Left forelimb (tissue), 1 donor: ENCODE measurements around the gene FOXL3.

Experiments
- DNase-seq: peaks from one replicate; pipeline ENCODE4 v3.0.0-alpha.2; 2018; ENCODE audit warnings: low spot score

FOXL3 gene

DNA sequence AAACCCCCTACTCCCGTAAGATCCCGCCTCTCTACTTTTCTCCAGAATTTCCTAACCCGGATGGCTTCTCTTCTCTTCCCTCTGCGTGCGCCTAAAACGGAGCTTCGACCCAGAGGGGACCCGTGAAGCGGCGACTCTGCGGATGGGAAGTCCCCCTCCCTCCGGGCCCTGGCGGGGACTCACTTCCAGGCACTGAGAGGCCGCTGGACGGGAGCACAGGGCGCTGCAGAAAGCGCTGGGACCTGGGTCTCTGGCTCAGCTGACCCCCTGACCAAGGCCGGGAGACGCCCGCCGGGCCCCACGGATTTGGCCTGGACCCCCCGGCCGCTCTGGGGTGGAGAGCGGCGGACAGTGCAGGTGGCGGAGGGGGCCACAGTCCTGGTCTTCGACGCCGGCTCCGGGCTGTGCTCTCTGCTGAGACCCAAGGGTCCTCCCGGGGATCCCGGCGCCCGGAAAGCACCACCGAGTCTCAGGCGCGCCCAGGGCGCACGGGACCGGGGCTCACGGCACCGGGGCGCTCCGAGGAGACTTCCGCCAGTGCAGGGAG is 688 bp upstream of the FOXL3 start:
- DNase-seq, result no peak

DNA sequence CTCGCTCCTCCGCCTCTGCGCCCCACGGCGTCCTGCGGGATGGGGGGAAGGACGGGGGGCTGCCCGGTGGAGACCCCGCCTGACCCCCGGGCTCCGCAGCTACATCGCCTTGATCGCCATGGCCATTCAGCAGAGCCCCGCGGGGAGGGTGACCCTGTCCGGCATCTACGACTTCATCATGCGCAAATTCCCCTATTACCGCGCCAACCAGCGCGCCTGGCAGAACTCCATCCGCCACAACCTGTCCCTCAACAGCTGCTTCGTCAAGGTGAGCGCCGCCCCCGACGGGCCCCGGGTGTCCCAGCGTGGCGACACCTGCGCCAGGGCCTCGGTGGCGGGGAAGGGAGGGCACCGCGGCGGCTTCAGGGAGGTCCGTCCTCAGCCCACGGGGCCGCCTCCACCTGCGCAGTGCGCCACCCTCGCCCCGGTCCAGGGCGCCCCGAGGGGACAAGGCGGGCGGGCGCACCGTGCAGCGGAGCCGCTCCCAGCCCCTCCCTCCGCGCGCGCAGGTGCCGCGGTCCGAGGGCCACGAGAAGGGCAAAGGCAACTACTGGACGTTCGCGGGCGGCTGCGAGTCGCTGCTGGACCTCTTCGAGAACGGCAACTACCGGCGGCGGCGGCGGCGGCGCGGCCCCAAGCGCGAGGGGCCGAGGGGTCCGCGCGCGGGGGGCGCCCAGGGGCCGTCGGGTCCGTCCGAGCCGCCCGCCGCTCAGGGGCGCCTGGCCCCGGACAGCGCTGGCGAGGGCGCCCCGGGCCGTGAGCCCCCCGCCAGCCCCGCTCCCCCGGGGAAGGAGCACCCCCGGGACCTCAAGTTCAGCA is 793 bp downstream of the FOXL3 start:
- no peak for DNase-seq

DNA sequence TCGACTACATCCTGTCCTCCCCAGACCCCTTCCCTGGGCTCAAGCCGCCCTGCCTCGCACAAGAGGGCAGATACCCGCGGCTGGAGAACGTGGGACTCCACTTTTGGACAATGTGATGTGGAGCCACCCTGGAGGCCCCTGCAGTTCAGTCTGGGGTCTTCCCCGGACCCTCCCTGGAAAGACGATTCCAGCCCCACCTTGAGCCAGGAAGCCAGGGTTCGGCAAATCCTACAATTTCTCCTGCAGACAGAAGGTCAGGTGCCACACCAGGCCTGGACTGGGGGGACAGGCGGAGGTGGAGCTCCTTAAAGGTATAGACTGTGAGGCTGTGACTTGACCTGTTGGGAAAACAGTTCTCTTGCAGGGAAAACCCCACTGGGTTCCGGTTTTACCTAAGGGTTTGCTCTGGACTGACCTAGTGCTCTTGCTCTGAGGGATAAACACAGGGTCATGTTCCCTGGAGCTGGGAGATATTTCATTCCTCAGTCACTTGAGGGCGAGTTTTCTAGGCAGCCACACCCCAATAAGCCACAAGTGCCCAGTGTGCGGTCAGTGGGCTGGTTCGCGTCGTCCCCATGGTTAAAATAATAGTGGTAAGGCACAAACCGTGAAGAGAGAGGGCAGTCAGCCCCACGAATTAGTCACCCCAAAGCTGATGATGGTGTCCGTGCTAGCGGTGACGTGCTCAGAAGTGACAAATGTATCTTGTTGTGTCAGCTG is 1.6 kb downstream of the FOXL3 start:
- no peak for DNase-seq

DNA sequence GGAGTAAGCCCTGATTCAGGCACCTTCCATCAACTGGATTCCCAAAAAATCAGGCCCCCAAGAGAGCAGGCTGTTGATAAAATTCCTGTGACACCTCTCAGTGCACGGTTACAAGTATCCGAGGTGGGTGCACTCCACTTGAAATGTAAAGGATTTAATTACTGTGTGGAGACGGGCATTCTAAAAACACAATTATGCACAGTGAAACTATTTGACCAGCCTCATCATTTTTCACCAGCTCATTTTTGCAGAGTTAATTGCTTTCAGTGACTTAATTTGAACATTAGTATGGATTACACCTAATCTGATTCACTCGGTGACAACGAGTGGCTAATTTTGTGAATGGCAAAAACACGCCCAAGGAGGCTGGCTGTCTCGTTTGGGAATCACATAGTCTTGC is 2.3 kb downstream of the FOXL3 start:
- no peak for DNase-seq

GRCh38 chr7:292826-293225 is 2.9 kb downstream of the FOXL3 start:
- no peak for DNase-seq

DNA sequence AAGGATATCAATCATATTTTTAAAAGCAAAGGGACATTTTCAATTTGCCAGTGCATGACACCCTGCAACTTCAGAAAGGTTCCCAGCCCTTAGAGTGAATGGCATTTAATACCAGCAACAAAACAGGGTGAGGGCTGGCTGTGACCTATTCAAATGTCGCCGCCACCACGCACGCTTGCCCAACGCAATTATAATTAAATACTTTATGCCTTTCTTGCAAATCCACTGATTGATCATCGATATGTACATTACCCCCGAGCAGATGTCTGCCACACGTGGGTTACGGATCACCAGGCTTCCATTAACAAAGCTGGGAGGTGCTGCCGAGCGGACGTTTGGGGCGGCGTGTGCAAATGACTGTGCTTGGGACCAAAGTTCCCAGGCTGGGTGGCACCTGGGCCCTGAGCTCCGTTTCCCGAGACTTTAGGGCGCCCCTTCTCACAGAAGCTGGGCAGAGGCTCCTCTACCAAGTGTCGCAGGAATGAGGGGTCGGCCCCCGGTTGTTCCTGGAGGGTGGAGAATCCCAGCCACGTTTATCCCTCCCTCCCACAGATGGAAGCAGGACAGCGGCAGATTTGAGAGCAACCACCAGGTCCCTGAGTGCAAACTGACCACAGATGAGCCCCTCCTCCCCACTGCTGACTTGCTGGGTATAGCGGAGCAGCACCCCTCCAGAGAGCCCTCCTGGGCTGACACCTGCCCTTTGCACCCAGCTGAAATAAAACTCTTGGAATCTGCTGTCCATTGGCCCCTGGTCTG is 3.9 kb downstream of the FOXL3 start:
- DNase-seq, result no peak

DNA sequence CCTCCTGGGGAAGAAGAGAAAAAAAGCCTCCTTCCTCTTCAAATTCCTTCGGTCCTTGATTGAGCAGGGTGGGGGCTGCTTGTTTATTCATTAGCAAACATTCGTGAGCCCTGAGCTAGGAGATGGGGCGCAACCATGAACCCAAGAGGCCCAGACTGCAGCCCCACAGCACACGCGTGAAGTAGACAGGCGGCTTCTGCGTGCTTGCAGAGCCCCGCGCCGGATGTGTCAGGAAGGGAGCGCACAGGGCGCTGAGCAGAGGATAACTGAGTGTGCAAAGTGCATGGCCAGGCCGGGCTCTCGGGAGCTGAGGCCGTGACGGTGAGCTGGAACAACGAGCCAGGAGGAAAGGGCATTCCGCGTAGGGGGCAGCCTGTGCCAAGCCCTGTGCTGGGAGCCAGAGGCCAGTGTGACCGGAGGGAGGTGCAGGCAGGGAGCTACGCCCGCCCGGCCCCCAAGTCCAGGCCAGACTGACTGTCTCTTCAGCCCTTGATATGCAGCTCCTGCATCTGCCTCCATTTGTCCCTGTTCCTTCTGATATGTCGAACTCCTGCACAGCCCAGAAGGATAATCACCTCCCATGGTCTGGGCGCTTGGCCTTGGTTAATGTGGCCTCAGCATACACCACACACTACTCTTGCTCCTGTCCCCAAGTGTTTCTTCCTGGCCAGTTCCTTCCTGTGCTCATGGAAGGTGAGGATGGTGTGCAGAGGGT is 4.6 kb downstream of the FOXL3 start:
- DNase-seq, result no peak

DNA sequence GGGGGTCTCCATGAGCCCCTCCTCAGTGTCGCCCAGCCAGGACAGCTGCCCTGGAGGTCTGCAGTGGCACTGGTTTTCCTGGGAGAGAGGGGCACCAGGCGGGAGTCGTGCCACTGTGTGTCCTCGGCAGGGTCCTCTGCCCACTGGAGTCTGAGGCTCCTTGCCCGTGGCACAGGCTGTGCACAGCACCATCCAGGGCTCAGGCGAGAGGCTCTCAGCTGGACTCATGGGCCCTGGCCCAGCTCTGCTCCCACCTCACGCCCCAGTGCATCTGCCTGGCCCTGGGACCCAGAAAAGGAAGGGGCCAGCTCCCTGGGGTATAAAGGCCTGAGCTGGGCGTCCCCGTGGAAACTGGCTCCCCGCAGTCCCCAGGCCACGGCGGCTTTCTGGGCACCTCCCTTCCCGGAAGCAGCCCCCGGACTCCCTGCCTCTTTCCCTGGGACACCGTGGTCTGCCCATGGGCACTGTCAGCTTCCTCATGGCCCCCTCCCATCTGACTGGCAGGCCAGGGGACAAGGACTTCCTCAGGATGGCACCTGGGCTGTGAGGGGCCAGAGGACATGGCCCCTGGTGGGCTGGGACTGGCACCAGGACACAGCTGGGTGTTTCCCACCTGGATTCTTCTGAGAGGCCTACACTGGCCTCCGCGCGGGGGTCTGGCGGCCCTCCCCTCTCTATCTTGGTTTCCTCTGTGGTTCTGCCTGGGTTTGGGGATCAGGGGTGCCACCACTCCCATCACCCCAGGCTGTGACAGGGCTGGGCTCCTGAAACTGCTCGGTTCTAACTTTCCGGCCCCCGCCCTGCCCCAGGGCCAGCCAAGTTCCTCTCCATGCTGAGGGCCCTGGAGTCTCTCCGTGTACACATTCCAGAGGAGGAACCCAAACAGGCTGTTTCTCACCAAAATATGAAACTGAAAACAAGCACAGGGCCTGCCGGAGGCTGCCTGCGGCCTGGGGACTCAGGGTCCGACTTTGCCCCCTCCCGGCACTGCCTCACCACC is 5.5 kb downstream of the FOXL3 start:
- peak; percentile 65 for DNase-seq

DNA sequence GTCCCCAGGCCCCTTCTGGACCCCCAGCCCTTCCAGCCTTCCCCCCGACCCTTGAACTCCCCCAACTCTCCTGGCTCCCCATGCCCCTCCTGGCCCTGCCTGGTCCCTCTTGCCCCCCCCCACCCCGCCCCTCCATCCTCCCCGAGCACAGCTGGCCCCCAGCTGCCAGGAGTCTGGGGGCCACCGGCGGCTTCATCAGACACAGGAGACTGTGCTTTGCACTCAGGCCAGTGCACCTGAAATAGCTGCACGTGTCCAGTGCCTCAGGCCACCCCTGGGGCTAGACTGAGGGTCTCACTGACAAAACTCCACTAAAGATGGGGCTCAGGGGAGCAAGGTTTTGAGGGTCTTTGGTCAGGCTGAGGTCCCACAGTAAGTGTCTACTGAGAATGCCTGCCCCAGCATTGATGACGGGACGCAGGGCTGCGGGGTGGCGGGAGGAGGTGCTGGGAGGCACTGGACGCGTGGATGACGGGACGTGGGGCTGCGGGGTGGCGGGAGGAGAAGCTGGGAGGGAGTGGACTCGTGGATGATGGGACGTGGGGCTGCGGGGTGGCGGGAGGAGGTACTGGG is 6.5 kb downstream of the FOXL3 start:
- DNase-seq, result peak; percentile 55

DNA sequence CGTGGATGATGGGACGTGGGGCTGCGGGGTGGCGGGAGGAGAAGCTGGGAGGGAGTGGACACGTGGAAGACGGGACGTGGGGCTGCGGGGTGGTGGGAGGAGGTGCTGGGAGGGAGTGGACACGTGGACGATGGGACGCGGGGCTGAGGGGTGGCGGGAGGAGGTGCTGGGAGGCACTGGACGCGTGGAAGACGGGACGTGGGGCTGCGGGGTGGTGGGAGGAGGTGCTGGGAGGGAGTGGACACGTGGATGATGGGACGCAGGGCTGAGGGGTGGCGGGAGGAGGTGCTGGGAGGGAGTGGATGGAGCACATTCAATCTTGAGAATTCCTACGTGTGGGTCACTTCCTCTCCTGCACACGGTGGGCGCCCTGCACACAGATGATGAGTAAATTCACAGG is 7.2 kb downstream of the FOXL3 start:
- DNase-seq, result peak; percentile 57

DNA sequence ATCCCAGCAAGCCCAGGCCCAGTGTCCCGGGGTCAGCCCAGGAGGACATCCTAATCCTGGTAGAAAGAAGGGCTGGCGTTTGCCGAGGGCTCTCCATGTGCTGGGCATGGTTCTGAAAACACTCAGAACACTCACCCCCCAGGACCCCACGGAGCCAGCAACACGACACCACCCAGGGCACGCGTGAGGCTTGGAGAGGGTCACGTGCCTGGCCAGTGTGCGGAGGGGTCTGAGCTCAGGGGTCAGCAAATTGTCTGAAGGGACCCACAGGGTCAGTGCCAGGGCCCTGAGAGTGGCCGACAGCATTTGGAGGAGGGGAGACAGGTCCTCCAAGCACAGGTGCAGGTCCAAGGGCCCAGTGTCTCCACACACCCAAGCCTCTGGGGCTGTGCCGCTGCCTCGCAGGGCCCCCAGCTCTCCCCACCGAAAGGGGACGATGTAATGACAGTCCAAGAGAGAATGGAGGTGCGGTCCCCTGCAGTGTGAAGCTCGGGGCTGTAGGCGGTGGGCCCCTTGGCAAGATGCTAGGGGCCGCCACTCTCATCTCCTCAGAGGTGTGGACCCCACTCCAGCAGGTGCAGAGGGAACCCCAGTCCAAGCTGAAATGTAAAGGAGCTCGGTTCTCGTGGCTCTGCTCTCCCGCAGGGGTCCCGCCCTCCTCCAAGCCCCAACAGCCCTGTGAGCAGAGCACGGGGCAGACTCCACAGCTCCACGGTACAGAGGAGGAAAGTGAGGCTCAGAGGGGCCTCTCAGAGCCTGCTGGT is 7.8 kb downstream of the FOXL3 start:
- peak; percentile 49 for DNase-seq

GRCh38 chr7:298375-298702 is 8.4 kb downstream of the FOXL3 start:
- DNase-seq, result no peak

DNA sequence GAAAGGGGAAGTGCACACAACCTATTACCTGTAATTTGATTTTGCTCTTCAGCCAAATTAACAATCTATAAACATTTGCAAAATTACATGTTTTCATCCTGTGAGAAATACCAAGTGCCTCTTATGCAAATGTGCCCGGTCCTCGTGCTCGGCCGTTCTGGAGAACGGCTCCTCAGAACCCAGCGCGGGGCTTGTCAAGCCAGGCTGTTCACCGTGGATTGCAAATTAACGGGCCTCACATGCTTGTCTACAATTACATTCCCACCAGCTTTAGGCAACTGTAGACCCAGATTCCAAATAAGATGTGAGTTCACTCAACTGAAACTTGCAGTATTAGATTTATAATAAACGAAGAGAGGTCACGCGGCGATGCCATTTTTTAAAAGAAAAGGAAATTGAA is 8.8 kb downstream of the FOXL3 start:
- DNase-seq, result no peak

- DNase-seq, result no peak
These were observed 9.2 kb downstream of the FOXL3 start for GRCh38 chr7:299169-299568.

GRCh38 chr7:299628-300027 is 9.7 kb downstream of the FOXL3 start:
- DNase-seq, result peak; percentile 40

DNA sequence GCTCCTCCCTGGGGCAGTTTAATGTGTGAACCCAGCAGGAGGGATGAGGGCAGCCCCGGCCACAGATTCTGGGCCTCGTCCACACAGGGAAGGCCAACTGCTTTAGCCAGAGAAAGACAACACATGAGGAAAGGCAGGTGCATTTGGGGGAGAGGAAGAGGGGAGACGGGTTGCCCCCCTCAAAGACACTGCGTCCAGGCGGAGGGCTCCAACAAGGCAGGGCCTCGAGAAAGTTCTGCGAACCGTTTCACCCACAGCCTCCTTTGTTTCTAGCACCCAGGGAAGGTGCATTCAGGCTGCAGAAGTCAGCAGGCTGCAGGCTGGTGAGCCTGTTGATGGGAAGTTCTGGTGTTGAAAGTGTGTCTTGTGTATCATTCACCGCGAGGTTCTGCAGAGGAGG is 10.1 kb downstream of the FOXL3 start:
- DNase-seq, result no peak

GRCh38 chr7:300546-301290 is 10.7 kb downstream of the FOXL3 start:
- no peak for DNase-seq

DNA sequence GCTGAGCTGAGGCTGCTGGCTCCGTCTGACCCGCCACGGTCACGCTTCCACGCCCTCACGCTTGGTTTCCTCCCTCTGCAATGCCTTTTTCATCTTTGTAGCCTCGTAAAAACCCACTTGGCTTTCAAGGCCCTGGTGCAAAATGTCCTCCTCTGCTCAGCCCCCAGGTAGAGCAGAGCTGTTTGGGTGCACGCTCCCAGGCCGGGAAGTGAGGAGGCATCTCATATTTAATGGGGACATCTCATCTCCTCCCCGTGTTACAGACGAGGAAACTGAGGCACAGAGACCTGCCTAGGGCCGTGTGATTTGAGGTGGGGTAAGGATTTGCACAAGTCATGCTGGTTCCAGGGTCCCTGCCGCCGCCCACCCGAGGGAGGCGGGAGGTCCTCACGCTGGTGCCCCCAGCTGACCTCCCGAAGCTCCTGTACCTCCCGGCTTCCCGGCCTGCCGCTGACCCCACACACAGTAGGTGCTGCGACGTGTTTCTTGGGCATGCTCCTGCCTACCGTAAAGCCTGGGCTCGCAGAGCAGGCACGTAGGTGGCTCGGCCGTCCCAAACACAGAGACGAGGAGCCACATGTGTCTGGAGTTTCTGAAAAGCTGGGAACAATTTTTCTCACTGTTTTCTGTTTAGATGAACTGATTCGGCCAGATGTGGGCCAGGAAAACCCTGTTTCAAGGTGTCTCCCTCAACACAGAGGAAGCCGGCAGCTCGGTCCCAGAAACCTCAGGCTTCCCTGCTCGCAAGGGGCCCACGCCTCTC is 11.5 kb downstream of the FOXL3 start:
- no peak for DNase-seq
